CD14-positive monocyte (primary cell): ENCODE results near the gene OLFML1. TPM values are rescaled to one million over a fixed set of nuclear protein-coding genes. Genes with fewer than 3 reads are reported as not detected.

ENCODE experiments used
- DNase-seq, 3 donors: peaks; one replicate each; pipeline ENCODE4 v3.0.0-alpha.2; 2011 to 2022
- H2AFZ ChIP-seq: 2 replicates; pipeline ENCODE4 v1.6.0; 2012; ENCODE audit warnings: mild to moderate bottlenecking, low read depth, low read length, inconsistent platforms; ENCODE audit not compliant: insufficient read depth, poor library complexity, severe bottlenecking
- H3K27ac ChIP-seq, 2 donors: 1 replicate in 1 of 2; 2 replicates in 1 of 2; pipeline ENCODE4 v1.5.1; 2012 to 2013; ENCODE audit warnings: low read length in 2 of 2, control low read depth in 1 of 2, inconsistent platforms in 1 of 2, low read depth in 1 of 2, mild to moderate bottlenecking in 1 of 2
- H3K27me3 ChIP-seq, 2 donors: one replicate each; pipeline versions ENCODE4 v1.6.0 to v1.6.1; 2011 to 2013; ENCODE audit warnings: low read length in 2 of 2; ENCODE audit not compliant: control insufficient read depth in 2 of 2, insufficient read depth in 2 of 2
- H3K36me3 ChIP-seq, 2 donors: replicated peaks in 1 of 2; 1 replicate in 1 of 2; 2 replicates in 1 of 2; pipeline versions ENCODE4 v1.5.1 to v1.6.1; 2012 to 2013; ENCODE audit warnings: low read length in 2 of 2, control low read depth in 1 of 2, inconsistent platforms in 1 of 2, mild to moderate bottlenecking in 1 of 2; ENCODE audit not compliant: insufficient read depth in 2 of 2, control insufficient read depth in 1 of 2
- H3K4me1 ChIP-seq, 2 donors: 1 replicate in 1 of 2; 2 replicates in 1 of 2; pipeline versions ENCODE4 v1.5.1 to v1.6.1; 2012 to 2013; ENCODE audit warnings: low read length in 2 of 2, control low read depth in 1 of 2, inconsistent platforms in 1 of 2, mild to moderate bottlenecking in 1 of 2, moderate library complexity in 1 of 2; ENCODE audit not compliant: insufficient read depth in 2 of 2, control insufficient read depth in 1 of 2
- H3K4me2 ChIP-seq: replicated peaks from 2 replicates; pipeline ENCODE3; 2012; ENCODE audit warnings: low read length, moderate library complexity, mild to moderate bottlenecking; ENCODE audit not compliant: poor library complexity, severe bottlenecking; ENCODE audit errors: extremely low read depth
- H3K4me3 ChIP-seq, 3 experiments: fragments of 200-600 bp in 1 of 3; sonication (generic) in 1 of 3; replicated peaks in 1 of 3; 1 replicate in 2 of 3; 2 replicates in 1 of 3; pipeline ENCODE4 v1.5.1; 2011 to 2013; ENCODE audit warnings: low read length in 3 of 3, mild to moderate bottlenecking in 3 of 3, control low read depth in 2 of 3, low read depth in 2 of 3, inconsistent platforms in 1 of 3, moderate library complexity in 1 of 3
- H3K79me2 ChIP-seq: 2 replicates; pipeline ENCODE4 v1.6.0; 2012; ENCODE audit warnings: mild to moderate bottlenecking, control low read depth, inconsistent platforms, low read length, moderate library complexity; ENCODE audit not compliant: insufficient read depth
- H3K9ac ChIP-seq: 2 replicates; pipeline ENCODE4 v1.6.0; 2017; ENCODE audit warnings: low read length, mild to moderate bottlenecking; ENCODE audit not compliant: insufficient read depth, poor library complexity, severe bottlenecking
- H3K9me3 ChIP-seq, 2 donors: replicated peaks in 1 of 2; 1 replicate in 1 of 2; 2 replicates in 1 of 2; pipeline versions ENCODE4 v1.5.1 to v1.6.1; 2012 to 2013; ENCODE audit warnings: low read length in 2 of 2, control low read depth in 1 of 2; ENCODE audit not compliant: control insufficient read depth in 1 of 2, insufficient read depth in 1 of 2
- H4K20me1 ChIP-seq: 2 replicates; pipeline ENCODE4 v1.6.0; 2012; ENCODE audit warnings: mild to moderate bottlenecking, low read length, control low read depth, moderate library complexity; ENCODE audit not compliant: insufficient read depth
- H3K27ac Mint-ChIP-seq, 7 donors: one replicate each; pipeline ENCODE4 v1.8.0; 2020; ENCODE audit warnings: mild to moderate bottlenecking in 7 of 7, mixed read lengths in 7 of 7, moderate library complexity in 6 of 7, inconsistent platforms in 2 of 7
- H3K27me3 Mint-ChIP-seq, 3 donors: one replicate each; pipeline ENCODE4 v1.8.0; 2021 to 2022; ENCODE audit warnings: low read depth in 3 of 3, mild to moderate bottlenecking in 3 of 3, mixed read lengths in 3 of 3, moderate library complexity in 3 of 3, inconsistent platforms in 1 of 3
- H3K36me3 Mint-ChIP-seq, 2 donors: one replicate each; pipeline ENCODE4 v1.8.0; 2020; ENCODE audit warnings: mixed read lengths in 2 of 2, inconsistent platforms in 1 of 2, mild to moderate bottlenecking in 1 of 2
- H3K4me1 Mint-ChIP-seq: one replicate; pipeline ENCODE4 v1.8.0; 2020; ENCODE audit warnings: mild to moderate bottlenecking, mixed read lengths
- H3K4me3 Mint-ChIP-seq, 2 donors: one replicate each; pipeline ENCODE4 v1.8.0; 2020; ENCODE audit warnings: mild to moderate bottlenecking in 2 of 2, mixed read lengths in 2 of 2, moderate library complexity in 1 of 2
- H3K9me3 Mint-ChIP-seq, 7 donors: one replicate each; pipeline ENCODE4 v1.8.0; 2020 to 2022; ENCODE audit warnings: mixed read lengths in 7 of 7, mild to moderate bottlenecking in 6 of 7, moderate library complexity in 6 of 7, inconsistent platforms in 2 of 7
- WGBS: methylation state at CpG from one replicate; pipeline ENCODE4 v1.1.5; 2013; ENCODE audit warnings: missing lambda C conversion rate; ENCODE audit not compliant: insufficient coverage; 5-methylcytosine and 5-hydroxymethylcytosine counted together
- intact Hi-C, 2 donors: fragments of 100-400 bp; cut with micrococcal nuclease; formaldehyde crosslinking; loops; one replicate each; pipeline versions ENCODE4 v1.15.0 to v1.15.1; 2023
- polyA plus RNA-seq, 3 donors: library from polyadenylated mRNA; depleted of rRNA in 1 of 3; unstranded in 2 of 3; stranded (reverse) in 1 of 3; fragments of 300-500 nt in 2 of 3; fragments of >200 nt in 1 of 3; fragmentation: Illumina TruSeq in 2 of 3; gene quantifications; 1 replicate in 2 of 3; 2 replicates in 1 of 3; pipeline ENCODE4 v1.2.3, GENCODE V29; 2012 to 2021
- TF ChIP-seq, protein P1 (sequence below): fragments of 200-600 bp; IDR thresholded peaks from one replicate; pipeline ENCODE4 v1.8.0; 2022; ENCODE audit warnings: antibody characterized with exemption, mild to moderate bottlenecking

Gene OLFML1
- polyA plus RNA-seq, 3 donors, result 0.11 to 0.17 TPM; not detected in 1

DNA sequence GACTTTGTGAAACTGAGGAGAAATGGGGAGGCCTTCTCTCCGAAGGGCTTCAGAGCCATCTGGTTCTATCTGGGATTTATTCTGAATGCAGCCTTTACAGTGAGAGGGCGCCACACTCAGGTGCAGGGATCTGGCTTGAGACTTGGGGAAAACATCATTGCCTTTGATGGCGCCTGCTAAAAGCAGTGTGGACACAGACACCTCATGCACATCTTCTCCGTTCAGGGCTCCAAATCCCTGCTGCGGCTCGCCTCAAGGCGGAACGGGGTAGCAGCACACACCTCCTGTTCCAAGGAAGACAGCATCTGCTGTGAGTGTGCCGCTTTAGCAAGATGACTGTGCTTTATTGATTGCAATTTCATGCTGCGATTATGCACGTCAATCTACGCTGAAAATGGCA is 37.1 kb upstream of the OLFML1 start:
- H4K20me1 ChIP-seq, result no peaks in the 10 kb centered on the region
- H3K4me1 ChIP-seq, result peaks cover 6 to 7% of the 10 kb centered on the region in 2 donors
- Mint-ChIP-seq H3K36me3 (no peaks in the 10 kb centered on the region), H3K27ac (no peak overlapping the region), H3K9me3 (no peaks in the 10 kb centered on the region), H3K4me1 (peaks cover 7% of the 10 kb centered on the region), H3K27me3 (peaks cover 0 to 7% (median 4%) of the 10 kb centered on the region in 3 donors), H3K4me3 (no peak overlapping the region)
- H2AFZ ChIP-seq, result no peak overlapping the region
- H3K9me3 ChIP-seq, result no peaks in the 10 kb centered on the region
- no peaks in the 10 kb centered on the region for H3K79me2 ChIP-seq
- no peak overlapping the region for H3K9ac ChIP-seq
- no peaks in the 10 kb centered on the region for H3K36me3 ChIP-seq
- intact Hi-C loops, result loop anchor here (10.0 kb wide), 3 partner anchors 67 to 353 kb away; partner anchors contain the start of gene PPFIBP2 (in 1 of the 2)
- no peak overlapping the region for H3K4me2 ChIP-seq
- DNase-seq, result no peak
- H3K27me3 ChIP-seq, result no peaks in the 10 kb centered on the region
- no peak overlapping the region for H3K27ac ChIP-seq
- 96% methylated on average over 8 of the region's 12 CpGs for WGBS
- TF ChIP-seq, protein P1, sequence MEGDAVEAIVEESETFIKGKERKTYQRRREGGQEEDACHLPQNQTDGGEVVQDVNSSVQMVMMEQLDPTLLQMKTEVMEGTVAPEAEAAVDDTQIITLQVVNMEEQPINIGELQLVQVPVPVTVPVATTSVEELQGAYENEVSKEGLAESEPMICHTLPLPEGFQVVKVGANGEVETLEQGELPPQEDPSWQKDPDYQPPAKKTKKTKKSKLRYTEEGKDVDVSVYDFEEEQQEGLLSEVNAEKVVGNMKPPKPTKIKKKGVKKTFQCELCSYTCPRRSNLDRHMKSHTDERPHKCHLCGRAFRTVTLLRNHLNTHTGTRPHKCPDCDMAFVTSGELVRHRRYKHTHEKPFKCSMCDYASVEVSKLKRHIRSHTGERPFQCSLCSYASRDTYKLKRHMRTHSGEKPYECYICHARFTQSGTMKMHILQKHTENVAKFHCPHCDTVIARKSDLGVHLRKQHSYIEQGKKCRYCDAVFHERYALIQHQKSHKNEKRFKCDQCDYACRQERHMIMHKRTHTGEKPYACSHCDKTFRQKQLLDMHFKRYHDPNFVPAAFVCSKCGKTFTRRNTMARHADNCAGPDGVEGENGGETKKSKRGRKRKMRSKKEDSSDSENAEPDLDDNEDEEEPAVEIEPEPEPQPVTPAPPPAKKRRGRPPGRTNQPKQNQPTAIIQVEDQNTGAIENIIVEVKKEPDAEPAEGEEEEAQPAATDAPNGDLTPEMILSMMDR, result no peak
- no peak overlapping the region for H3K4me3 ChIP-seq

GRCh38 chr11:7449211-7449840 is 36.0 kb upstream of the OLFML1 start:
- no peaks in the 10 kb centered on the region for H3K9me3 ChIP-seq
- no peaks in the 10 kb centered on the region for H3K27me3 ChIP-seq
- TF ChIP-seq, protein P1, result no peak
- H4K20me1 ChIP-seq, result no peaks in the 10 kb centered on the region
- no peak overlapping the region for H3K4me3 Mint-ChIP-seq
- H3K27me3 Mint-ChIP-seq, result peaks cover 1 to 6% (median 4%) of the 10 kb centered on the region in 3 donors
- H3K36me3 ChIP-seq, result no peaks in the 10 kb centered on the region
- no peak overlapping the region for H2AFZ ChIP-seq
- peak overlapping the region in 2 of 7 donors; percentile 24 to 26 for H3K27ac Mint-ChIP-seq
- DNase-seq, result peak; percentile 11 to 42 (median 17)
- intact Hi-C loops, result loop anchor here (10.0 kb wide), 3 partner anchors 65 to 355 kb away; partner anchors contain the start of gene PPFIBP2 (in 1 of the 2)
- H3K4me1 Mint-ChIP-seq, result peaks cover 7% of the 10 kb centered on the region
- H3K4me1 ChIP-seq, result peaks cover 6 to 7% of the 10 kb centered on the region in 2 donors
- WGBS, result 100% methylated on average over 2 of the region's 3 CpGs
- no peak overlapping the region for H3K4me2 ChIP-seq
- H3K9me3 Mint-ChIP-seq, result no peaks in the 10 kb centered on the region
- H3K79me2 ChIP-seq, result no peaks in the 10 kb centered on the region
- no peak overlapping the region for H3K4me3 ChIP-seq
- no peak overlapping the region for H3K27ac ChIP-seq
- H3K9ac ChIP-seq, result no peak overlapping the region
- H3K36me3 Mint-ChIP-seq, result no peaks in the 10 kb centered on the region
